ENCODE data around the gene RNF13.

DNA sequence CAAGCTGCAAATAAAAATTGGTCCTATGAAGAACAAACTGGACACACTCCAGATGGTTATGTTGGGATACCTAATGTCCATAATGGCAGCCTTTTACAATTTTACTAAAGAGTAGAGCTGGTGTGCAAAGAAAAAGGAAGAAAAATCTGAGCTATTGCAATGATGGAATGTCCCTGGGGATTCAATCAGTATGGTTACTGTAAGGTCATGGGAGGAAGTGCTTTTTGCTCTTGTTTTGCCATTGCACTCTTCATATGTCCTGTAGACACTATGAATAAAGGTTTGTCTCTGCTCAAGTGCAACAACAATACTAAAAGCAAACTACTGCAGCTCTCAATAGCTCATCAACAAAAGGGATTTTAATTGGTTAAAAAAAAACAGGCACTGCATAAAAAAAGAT lies 152.3 kb downstream of the RNF13 start:
- TF ChIP-seq ATF1 (CRISPR knock-in tag; IDR thresholded peaks at IDR 0.05) = no peak
- TF ChIP-seq, protein P1, sequence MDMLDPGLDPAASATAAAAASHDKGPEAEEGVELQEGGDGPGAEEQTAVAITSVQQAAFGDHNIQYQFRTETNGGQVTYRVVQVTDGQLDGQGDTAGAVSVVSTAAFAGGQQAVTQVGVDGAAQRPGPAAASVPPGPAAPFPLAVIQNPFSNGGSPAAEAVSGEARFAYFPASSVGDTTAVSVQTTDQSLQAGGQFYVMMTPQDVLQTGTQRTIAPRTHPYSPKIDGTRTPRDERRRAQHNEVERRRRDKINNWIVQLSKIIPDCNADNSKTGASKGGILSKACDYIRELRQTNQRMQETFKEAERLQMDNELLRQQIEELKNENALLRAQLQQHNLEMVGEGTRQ (CRISPR knock-in tag; IDR thresholded peaks at IDR 0.05) = no peak
- TF ChIP-seq, protein P2, sequence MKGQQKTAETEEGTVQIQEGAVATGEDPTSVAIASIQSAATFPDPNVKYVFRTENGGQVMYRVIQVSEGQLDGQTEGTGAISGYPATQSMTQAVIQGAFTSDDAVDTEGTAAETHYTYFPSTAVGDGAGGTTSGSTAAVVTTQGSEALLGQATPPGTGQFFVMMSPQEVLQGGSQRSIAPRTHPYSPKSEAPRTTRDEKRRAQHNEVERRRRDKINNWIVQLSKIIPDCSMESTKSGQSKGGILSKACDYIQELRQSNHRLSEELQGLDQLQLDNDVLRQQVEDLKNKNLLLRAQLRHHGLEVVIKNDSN (CRISPR knock-in tag; IDR thresholded peaks at IDR 0.05) = no peak
- TF ChIP-seq KAT7 (CRISPR knock-in tag; IDR thresholded peaks at IDR 0.05; ENCODE audit: borderline replicate concordance) = no peak
- TF ChIP-seq, protein P3, sequence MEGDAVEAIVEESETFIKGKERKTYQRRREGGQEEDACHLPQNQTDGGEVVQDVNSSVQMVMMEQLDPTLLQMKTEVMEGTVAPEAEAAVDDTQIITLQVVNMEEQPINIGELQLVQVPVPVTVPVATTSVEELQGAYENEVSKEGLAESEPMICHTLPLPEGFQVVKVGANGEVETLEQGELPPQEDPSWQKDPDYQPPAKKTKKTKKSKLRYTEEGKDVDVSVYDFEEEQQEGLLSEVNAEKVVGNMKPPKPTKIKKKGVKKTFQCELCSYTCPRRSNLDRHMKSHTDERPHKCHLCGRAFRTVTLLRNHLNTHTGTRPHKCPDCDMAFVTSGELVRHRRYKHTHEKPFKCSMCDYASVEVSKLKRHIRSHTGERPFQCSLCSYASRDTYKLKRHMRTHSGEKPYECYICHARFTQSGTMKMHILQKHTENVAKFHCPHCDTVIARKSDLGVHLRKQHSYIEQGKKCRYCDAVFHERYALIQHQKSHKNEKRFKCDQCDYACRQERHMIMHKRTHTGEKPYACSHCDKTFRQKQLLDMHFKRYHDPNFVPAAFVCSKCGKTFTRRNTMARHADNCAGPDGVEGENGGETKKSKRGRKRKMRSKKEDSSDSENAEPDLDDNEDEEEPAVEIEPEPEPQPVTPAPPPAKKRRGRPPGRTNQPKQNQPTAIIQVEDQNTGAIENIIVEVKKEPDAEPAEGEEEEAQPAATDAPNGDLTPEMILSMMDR (IDR thresholded peaks at IDR 0.05) = no peak
- no peak for TF ChIP-seq CREM (CRISPR knock-in tag; IDR thresholded peaks at IDR 0.05)

Measured in WTC11 (cell line).